Measurements from ENCODE around the gene MYL10.

- TF ChIP-seq CTCF (IDR thresholded peaks at IDR 0.05), result no peak
- no peak for TF ChIP-seq POLR2A (IDR thresholded peaks at IDR 0.05; ENCODE audit: low read depth)
- TF ChIP-seq EP300 (IDR thresholded peaks at IDR 0.05), result no peak
- TF ChIP-seq POLR2AphosphoS5 (IDR thresholded peaks at IDR 0.05), result no peak
These were observed 2.9 kb downstream of the MYL10 start for GRCh38 chr7:101626069-101626671.
